ENCODE results near the gene FSTL4.

DNA sequence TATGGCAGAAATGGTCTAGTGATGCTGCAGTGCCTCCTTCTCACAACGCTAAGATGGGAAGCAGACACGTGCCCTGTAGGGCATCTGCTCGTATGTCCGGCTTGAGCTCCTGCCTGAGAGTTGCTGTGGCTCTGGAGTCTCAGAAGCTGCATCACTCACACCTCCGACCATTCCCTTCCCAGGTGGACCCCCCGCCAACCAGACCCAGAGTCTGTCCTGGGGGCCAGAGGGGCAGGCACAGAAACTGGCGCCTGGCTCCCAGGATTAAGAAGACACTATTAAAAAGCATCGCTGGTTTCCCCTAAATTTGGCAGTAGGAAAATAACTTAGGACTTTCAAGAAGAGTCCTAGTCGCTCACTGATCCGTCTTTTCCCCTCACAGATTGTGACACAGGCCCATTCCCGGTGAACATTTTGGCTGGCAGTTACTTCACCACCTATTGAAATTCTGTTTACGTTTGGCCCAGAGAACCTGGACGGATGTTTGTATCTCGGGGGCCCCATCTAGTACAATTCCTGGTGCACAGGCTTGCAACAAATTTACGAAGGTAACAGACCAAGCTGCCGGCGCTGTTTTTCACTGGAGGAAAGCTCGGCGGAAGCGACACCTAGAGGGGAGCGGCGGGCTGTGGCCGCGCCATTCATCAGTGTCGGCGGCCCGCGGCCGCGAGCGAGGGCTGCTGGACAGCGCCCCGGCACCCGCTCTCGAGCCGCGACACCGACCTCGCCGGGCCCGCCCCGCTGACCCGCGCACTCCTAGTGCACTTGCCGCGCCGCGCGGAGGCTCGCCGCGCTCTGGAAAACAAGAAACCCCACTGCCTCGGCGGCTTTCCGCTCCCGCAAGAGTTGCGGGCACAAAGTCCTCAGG lies 1.6 kb downstream of the FSTL4 start:
- TF ChIP-seq, protein P1, sequence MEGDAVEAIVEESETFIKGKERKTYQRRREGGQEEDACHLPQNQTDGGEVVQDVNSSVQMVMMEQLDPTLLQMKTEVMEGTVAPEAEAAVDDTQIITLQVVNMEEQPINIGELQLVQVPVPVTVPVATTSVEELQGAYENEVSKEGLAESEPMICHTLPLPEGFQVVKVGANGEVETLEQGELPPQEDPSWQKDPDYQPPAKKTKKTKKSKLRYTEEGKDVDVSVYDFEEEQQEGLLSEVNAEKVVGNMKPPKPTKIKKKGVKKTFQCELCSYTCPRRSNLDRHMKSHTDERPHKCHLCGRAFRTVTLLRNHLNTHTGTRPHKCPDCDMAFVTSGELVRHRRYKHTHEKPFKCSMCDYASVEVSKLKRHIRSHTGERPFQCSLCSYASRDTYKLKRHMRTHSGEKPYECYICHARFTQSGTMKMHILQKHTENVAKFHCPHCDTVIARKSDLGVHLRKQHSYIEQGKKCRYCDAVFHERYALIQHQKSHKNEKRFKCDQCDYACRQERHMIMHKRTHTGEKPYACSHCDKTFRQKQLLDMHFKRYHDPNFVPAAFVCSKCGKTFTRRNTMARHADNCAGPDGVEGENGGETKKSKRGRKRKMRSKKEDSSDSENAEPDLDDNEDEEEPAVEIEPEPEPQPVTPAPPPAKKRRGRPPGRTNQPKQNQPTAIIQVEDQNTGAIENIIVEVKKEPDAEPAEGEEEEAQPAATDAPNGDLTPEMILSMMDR (IDR thresholded peaks at IDR 0.05; ENCODE audit: low read length), result no peak
- TF ChIP-seq EZH2 (IDR thresholded peaks at IDR 0.05; ENCODE audit: borderline replicate concordance, low read length), result no peak
